Keratinocyte (primary cell): ENCODE measurements around the gene CCRL2. TPM values are rescaled to one million over a fixed set of nuclear protein-coding genes. Genes with fewer than 3 reads are reported as not detected.
"Not testable (repeated sequence)": the region's sequence is repeated elsewhere in the genome, so short reads cannot be mapped to it uniquely, and the experiment has no call there.

Experiments used
- DNase-seq: peaks from one replicate; pipeline ENCODE4 v3.0.0-alpha.2; 2011; ENCODE audit warnings: low read depth, missing footprints, low spot score
- FAIRE-seq: peaks from 2 replicates; lab custom pipeline; 2011; peaks lifted over from hg19 to GRCh38; lab: Jason Lieb, UNC
- H2AFZ ChIP-seq: 2 replicates; pipeline ENCODE4 v1.6.0; 2012; ENCODE audit warnings: low read length, control low read depth, inconsistent platforms; ENCODE audit not compliant: control insufficient read depth
- H3K27ac ChIP-seq: 2 replicates; pipeline ENCODE4 v1.5.1; 2011; ENCODE audit warnings: low read length; ENCODE audit not compliant: control insufficient read depth, insufficient read depth
- H3K27me3 ChIP-seq: 3 replicates; pipeline ENCODE4 v1.6.0; 2011; ENCODE audit warnings: low read length; ENCODE audit not compliant: control insufficient read depth, insufficient read depth; ENCODE audit errors: extremely low read depth
- H3K36me3 ChIP-seq, 2 experiments: 2 replicates in 1 of 2; 3 replicates in 1 of 2; pipeline ENCODE4 v1.5.1; 2011; ENCODE audit warnings: low read length in 2 of 2, mild to moderate bottlenecking in 1 of 2; ENCODE audit not compliant: control insufficient read depth in 2 of 2, insufficient read depth in 2 of 2; ENCODE audit errors: extremely low read depth in 1 of 2
- H3K4me1 ChIP-seq: 3 replicates; pipeline ENCODE4 v1.5.1; 2011; ENCODE audit warnings: low read length; ENCODE audit not compliant: control insufficient read depth, insufficient read depth; ENCODE audit errors: extremely low read depth
- H3K4me2 ChIP-seq: 3 replicates; pipeline ENCODE4 v1.6.0; 2011; ENCODE audit warnings: low read depth, low read length; ENCODE audit not compliant: control insufficient read depth, insufficient read depth; ENCODE audit errors: extremely low read depth
- H3K4me3 ChIP-seq, 3 experiments: fragments of 200-600 bp in 1 of 3; sonication (generic) in 1 of 3; 2 replicates in 2 of 3; 3 replicates in 1 of 3; pipeline ENCODE4 v1.5.1; 2011 to 2016; ENCODE audit warnings: low read length in 3 of 3, mild to moderate bottlenecking in 3 of 3, control low read depth in 2 of 3, inconsistent platforms in 1 of 3, low read depth in 1 of 3, mixed read lengths in 1 of 3, mixed run types in 1 of 3, moderate library complexity in 1 of 3; ENCODE audit not compliant: control insufficient read depth in 2 of 3, insufficient read depth in 2 of 3; ENCODE audit errors: extremely low read depth in 1 of 3
- H3K79me2 ChIP-seq: 2 replicates; pipeline ENCODE4 v1.6.0; 2012; ENCODE audit warnings: low read length; ENCODE audit not compliant: control insufficient read depth, insufficient read depth
- H3K9ac ChIP-seq: 3 replicates; pipeline ENCODE4 v1.6.0; 2011; ENCODE audit warnings: low read length; ENCODE audit not compliant: control insufficient read depth, insufficient read depth; ENCODE audit errors: extremely low read depth
- H3K9me1 ChIP-seq: 3 replicates; pipeline ENCODE4 v1.6.0; 2011; ENCODE audit warnings: low read length; ENCODE audit not compliant: control insufficient read depth, insufficient read depth; ENCODE audit errors: extremely low read depth
- H3K9me3 ChIP-seq: 2 replicates; pipeline ENCODE4 v1.5.1; 2012; ENCODE audit warnings: low read depth, low read length; ENCODE audit not compliant: control insufficient read depth
- H4K20me1 ChIP-seq: 3 replicates; pipeline ENCODE4 v1.6.0; 2011; ENCODE audit warnings: low read length; ENCODE audit not compliant: control insufficient read depth, insufficient read depth; ENCODE audit errors: extremely low read depth
- dilution Hi-C: fragments of 300-500 bp; cut with MboI; formaldehyde crosslinking; loops from one replicate; pipeline ENCODE4 v1.7.0; 2020; ENCODE audit warnings: low sequenced_read_pairs; ENCODE audit not compliant: extremely low pct_ligation_motif_present
- polyA plus RNA-seq, 5 experiments: library from polyadenylated mRNA; depleted of rRNA in 3 of 5; stranded (reverse) in 3 of 5; stranded (forward) in 1 of 5; unstranded in 1 of 5; fragments of >200 nt; gene quantifications; 1 replicate in 1 of 5; 2 replicates in 3 of 5; 3 replicates in 1 of 5; pipeline versions ENCODE4 v1.2.1 to v1.2.3, GENCODE V29; 2011 to 2012; ENCODE audit warnings: missing spikeins in 2 of 5, low read depth in 1 of 5, low replicate concordance in 1 of 5
- TF ChIP-seq, protein P1 (sequence below), 3 experiments: IDR thresholded peaks in 1 of 3; conservative IDR thresholded peaks in 1 of 3; optimal IDR thresholded peaks in 1 of 3; 2 replicates in 2 of 3; 3 replicates in 1 of 3; pipeline versions ENCODE3 to v1.5.1; 2011; ENCODE audit warnings: low read length in 3 of 3, mild to moderate bottlenecking in 3 of 3, moderate library complexity in 2 of 3, control low read depth in 1 of 3, inconsistent platforms in 1 of 3; ENCODE audit not compliant: insufficient read depth in 2 of 3; ENCODE audit errors: extremely low read depth in 1 of 3

Gene CCRL2
- polyA plus RNA-seq, 1 donor (not counting 4 experiments of a cell fraction or from before 2014, with no cell fraction given): not detected

- H3K4me3 ChIP-seq, DNase-seq, H3K4me2 ChIP-seq, H3K79me2 ChIP-seq, H2AFZ ChIP-seq, H3K27me3 ChIP-seq, H3K27ac ChIP-seq, H3K9me3 ChIP-seq, H3K9ac ChIP-seq, H4K20me1 ChIP-seq, H3K9me1 ChIP-seq, dilution Hi-C loops, FAIRE-seq, H3K36me3 ChIP-seq: not testable (repeated sequence)
- H3K4me1 ChIP-seq: peaks cover 23% of the 10 kb centered on the region
Observed at GRCh38 chr3:46433118-46433517, 26.1 kb downstream of the CCRL2 start.

DNA sequence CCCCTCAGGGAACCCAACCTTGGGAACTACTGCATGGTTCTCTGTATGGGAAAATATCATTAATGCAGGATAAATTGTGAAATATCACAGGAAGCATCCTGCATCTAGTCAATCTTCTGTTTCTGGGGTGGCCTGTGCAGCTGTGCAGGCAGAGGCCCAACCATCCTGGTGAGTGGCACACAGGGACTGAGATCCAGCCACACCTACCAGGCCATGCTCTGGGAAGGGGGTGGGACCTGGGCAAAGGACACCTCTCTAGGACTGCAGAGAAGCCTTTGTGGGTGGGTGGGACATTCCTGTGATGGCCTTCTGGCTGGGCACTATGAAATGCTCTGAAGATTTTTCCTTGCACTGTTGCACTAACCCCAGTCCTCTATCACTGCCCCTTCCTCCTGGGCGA, 26.8 kb downstream of the CCRL2 start:
- FAIRE-seq (peak; percentile 64), DNase-seq (no peak)

More for the DNA sequence above, 26.8 kb downstream of the CCRL2 start:
- H3K9me3 ChIP-seq: no peaks in the 10 kb centered on the region
- H4K20me1 ChIP-seq: no peaks in the 10 kb centered on the region
- dilution Hi-C loops: no loop called here
- H3K27ac ChIP-seq: no peak overlapping the region
- H3K9me1 ChIP-seq: no peaks in the 10 kb centered on the region
- H2AFZ ChIP-seq: no peak overlapping the region
- no peak overlapping the region for H3K4me2 ChIP-seq
- no peaks in the 10 kb centered on the region for H3K36me3 ChIP-seq
- H3K4me3 ChIP-seq: no peak overlapping the region
- TF ChIP-seq, protein P1, sequence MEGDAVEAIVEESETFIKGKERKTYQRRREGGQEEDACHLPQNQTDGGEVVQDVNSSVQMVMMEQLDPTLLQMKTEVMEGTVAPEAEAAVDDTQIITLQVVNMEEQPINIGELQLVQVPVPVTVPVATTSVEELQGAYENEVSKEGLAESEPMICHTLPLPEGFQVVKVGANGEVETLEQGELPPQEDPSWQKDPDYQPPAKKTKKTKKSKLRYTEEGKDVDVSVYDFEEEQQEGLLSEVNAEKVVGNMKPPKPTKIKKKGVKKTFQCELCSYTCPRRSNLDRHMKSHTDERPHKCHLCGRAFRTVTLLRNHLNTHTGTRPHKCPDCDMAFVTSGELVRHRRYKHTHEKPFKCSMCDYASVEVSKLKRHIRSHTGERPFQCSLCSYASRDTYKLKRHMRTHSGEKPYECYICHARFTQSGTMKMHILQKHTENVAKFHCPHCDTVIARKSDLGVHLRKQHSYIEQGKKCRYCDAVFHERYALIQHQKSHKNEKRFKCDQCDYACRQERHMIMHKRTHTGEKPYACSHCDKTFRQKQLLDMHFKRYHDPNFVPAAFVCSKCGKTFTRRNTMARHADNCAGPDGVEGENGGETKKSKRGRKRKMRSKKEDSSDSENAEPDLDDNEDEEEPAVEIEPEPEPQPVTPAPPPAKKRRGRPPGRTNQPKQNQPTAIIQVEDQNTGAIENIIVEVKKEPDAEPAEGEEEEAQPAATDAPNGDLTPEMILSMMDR (optimal IDR thresholded peaks at IDR 0.05 in 1 of 3, IDR thresholded peaks at IDR 0.05 in 1 of 3, conservative IDR thresholded peaks at IDR 0.05 in 1 of 3; ENCODE audit: extremely low read depth in 1 of 3, insufficient read depth in 2 of 3, low read length in 3 of 3): no peak
- no peaks in the 10 kb centered on the region for H3K27me3 ChIP-seq
- peaks cover 20% of the 10 kb centered on the region for H3K4me1 ChIP-seq
- no peak overlapping the region for H3K9ac ChIP-seq
- no peaks in the 10 kb centered on the region for H3K79me2 ChIP-seq
